Ramos (cell line): ENCODE measurements around the gene ATF6.

Experiments
- in situ Hi-C: fragments of 300-500 bp; cut with MboI; formaldehyde crosslinking; loops from one replicate; pipeline ENCODE4 v1.14.3; 2022; ENCODE audit warnings: low sequenced_read_pairs; ENCODE audit not compliant: unreplicated experiment

Gene ATF6

DNA sequence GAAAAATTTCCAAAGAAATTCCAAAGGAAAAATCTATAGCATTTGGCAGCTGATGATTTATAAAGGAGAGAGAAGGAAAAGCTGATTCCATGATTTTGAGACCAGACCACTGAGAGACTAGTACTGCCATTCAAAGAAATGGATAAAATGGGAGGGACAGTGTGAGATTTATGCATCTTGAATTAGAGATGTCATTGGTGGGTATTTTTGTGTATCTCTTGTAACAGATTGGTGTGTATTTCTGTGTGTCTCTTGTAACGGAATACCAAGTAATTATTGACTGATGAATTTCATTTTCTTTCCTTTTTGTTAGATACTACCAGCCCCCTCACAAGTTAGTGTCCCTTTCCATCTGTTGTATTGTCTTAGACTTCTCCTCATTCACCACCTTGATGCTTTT, 155.4 kb downstream of the ATF6 start:
- in situ Hi-C loops: no loop called here

DNA sequence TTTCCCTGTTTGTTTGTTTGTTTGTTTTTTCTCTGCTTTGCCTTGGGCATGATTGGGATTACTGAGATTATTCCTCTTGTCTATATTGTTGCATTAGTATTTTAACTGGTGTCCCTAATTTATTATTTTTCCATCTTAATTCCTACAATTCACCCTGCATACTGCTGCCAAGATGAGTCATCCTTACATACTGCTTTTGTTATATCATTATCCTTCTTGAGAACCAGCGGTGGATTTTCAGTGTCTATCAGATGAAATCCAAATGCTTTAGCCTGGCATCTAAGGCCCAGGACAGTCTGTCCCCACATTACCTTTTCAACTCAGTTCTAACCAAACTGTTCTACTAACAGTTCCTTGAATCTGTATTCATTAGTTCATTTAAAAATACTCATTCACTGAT, 155.9 kb downstream of the ATF6 start:
- in situ Hi-C loops: no loop called here

DNA sequence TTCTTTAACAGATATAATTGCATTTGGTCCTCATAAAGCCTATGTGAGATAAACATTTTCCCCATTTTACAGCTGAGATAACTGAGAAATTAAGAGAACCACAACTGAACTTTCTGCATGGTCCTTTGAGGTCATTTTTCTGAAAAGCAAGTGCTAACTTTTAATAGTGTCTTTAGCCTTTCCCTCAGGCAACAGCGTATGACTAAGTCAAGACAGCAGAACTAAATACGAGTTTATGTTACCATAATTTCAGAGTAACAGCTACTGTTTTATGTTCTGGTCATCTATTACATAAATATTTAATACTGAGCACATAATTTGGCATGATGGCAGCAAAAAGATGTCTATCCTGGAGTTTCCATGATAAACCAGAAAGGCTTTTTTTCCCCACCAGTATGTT, 161.9 kb downstream of the ATF6 start:
- in situ Hi-C loops: no loop called here

DNA sequence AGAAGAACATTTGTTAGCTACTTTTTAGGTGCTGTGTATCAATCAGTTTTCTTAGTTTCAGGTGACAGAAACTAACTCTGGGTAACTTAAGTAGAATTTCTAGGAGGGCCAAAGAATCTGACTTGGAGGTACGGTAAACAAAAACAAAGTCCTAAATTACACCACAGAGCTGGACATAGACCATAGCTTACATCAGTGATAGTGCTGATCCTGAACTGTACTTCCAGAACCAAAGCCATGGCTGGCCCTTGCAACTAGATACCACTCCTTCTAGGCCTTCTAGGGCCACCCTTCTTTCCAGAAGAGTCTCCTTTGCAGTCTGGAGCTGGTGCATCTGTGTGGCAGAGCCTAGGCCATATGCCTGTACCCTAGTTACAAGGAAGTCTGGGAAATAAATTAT, 163.0 kb downstream of the ATF6 start:
- in situ Hi-C loops: no loop called here

DNA sequence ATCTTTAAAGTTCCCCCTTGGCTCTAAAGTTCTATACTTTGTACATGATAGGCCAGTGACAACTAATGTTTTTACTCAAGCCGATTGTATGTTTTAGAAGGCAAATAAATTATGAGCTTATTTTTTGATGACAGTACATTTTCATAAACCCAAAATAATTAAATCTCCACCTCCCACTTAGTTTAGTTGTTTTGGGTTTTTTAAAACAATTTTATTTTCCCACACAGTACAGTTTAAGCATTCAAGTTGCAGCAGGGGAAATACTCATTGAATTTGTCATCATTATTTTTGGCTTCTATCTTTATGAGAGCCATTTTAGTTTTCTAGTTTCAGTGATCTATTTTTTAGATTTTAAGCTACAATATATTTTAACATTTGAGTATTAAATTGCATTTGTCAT, 163.9 kb downstream of the ATF6 start:
- in situ Hi-C loops: no loop called here

DNA sequence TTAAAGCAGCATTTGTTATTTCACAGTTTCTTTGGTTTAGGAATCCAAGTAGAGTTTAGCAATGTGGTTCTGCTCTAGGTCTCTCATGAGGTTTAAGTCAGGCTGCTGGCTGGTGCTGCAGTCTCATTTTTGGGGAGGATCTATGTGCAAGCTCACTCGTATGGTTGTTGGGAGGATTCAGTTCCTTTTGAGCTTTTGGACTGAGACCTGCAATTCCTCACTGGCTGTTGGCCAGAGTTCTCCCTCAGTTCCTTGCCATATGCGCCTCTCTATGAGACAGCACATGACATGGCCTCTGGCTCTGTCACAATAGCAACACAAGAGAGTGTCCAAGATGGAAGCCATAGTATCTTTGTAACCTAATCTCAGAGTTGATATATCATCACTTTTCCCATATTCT, 166.5 kb downstream of the ATF6 start:
- in situ Hi-C loops: no loop called here

DNA sequence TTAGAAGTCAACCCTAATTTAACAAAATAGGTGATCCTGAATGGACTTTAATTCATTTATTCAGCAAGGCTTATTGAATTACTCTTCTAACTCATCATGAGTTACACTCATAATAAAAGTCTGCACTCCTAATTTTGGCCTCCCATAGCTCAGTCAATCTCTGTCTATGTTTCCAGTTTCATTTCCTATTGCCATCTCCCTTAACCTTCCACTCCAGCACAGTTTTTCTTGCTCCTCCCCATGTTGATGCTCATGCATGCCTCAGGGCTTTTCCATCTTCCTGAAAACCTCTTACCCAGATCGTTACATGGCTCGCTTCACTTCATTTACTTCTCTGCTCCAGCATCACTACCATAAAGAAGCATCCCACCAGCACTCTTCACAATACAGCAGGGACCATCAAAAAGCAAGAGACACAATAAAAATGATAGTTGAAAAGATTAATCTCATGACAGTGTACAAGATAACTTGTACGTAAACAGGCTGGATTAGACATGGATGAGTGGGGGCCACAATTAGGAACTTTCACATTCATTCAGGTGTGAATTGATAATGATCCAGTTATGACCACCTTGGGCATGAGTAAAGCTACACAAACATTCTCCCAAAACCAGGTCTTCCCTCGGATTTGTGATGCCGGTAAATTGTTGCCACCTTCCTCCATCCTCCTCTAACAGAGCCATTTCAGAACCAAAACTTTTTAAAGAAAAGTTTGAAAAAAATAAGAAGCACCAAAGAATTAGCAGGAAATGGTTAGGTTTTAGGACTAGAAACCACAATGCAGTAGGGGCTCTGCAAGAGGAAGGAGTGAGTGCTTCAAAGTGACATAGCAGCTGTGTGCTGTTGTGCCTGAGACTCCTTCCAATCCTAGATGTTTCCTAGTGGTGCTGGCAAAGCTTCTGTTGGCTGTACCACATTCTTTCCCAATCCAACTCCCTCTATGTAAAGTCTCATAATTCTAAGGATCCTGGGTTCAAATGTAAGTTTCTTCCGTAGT, 167.8 kb downstream of the ATF6 start:
- in situ Hi-C loops: no loop called here

DNA sequence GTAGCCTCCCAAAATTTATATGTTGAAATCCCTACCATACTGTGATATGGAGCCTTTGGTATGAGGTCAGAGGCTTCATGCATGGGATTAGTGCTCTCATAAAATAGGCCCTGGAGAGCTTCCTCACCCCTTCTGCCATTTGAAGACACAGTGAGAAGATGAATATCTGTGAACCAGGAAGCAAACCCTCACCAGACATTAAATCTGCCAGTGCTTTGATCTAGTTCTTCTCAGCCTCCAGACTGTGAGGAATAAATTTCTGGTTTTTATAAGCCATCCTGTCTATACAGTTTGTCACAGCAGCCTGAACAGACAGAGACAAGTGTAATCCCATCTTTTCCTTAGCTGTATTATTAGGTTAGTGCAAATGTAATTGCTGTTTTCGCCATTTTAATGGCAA, 169.1 kb downstream of the ATF6 start:
- in situ Hi-C loops: no loop called here

DNA sequence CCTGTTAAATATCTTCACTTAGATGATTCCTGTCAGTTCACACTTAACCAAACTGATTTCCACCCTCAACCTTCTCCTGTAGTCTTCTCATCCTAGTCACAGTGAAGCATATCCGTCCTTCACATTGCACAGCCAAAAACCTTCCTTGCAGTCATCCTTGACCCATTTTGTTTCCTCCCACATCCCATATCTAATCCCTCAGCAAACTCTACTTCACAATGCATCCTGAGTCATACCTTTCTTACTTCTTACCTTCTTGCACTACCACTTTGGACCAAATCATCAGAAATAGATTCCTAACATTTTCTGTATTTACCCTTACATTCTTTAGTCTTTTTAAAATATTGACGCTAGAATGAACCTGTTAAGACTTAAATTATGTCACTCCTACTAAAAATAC, 170.7 kb downstream of the ATF6 start:
- in situ Hi-C loops: no loop called here

DNA sequence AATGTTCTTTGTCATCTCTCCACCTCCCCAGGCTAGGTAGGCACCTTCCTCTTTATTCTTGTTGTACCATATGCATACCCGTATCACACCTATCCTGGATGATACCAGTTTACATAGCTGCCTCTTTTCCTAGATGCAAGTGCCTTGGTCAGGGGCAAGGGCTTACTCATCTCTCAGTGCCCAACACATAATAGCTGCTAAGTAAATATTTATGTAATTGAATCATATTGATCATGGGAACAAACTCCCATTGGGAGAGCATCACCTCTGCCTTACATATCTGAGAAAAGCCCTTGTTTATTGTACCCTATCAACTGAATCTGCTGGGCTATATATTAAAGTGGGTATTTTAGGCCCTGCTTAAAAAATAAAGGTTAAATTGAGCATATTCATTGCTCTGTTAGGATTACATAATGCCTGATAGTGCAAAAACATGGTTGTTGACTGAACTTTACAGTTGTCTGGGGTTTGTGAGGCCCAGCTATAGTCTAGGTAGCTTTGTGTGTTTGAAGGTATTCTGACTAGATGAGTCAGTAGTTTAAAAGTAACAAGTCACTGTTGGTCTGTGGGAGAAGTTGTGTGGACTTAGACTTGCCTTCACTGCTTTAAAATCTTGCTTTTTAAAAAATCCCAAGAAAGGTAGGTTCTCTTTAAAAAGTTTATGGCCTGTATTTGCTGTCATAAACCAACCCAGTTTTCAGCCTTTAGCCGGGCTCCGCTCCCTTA, 174.9 kb downstream of the ATF6 start:
- in situ Hi-C loops: no loop called here

DNA sequence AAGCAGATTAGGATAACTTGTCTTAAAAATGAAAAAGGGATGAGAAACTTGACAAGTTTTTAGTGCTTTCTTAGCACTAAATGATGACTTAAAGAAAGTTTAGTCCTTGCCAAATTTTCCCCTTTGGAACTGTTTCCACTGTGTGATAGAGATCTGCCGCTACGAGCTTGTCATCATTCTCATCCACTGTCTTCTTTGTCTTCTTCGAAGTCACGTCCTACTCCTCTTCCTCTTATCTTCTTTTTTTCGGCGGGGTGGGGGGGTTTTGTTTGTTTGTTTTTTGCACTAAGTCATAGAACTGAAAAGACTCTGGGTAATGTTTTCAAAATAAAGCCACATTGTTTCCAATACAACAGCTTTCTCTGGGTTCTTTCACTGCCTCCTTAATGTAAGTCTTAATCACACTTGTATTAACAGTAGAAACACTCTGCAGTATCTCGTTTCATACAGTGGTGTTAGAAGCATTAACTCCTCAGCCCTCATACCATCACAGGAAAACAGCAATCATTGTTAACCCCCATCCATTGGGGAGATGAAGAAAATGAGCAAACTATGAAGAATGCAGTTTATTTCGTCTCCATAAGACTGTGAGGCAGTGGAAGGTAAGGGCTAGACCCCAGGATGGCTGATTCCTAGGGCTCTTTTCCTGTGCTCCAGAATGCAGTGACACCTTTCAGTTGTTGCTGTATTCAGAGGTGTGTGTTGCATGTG, 175.8 kb downstream of the ATF6 start:
- in situ Hi-C loops: no loop called here

DNA sequence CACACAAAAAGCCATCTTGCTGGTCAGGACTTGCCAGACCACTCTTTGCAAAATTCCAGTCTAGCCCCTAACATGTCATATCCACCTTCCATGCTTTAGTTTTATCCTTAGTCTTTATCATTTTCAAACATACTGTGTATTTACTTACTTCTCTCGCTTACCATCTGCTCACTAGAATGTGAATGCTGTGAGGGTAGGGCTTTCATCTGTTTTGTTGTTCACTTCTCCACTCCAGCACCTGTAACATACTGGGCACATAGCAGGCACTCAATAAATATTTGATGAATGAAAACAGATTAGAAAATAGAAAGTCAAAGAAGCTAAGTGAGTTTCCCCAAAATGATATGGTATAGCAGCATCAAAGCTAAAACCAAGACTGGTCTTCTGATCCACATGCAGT, 177.6 kb downstream of the ATF6 start:
- in situ Hi-C loops: no loop called here

DNA sequence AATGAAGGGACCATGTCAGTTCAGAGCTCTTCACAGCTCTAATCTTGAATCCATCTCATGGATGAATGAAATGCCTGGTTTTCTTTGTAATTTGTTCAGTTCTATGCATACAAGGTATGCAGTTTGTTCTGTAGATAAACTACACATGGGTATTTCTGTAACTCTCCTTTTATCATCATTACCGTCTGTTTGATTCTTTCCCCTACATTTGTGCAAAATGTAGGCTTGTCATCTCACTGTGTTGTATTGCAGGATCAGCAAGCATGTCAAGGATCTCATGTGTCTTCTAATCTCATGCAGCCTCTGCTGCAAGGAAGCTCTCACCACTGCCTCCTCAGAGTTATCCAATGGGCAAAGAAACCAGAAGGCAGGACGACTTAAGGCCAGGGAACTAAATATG, 178.3 kb downstream of the ATF6 start:
- in situ Hi-C loops: no loop called here

DNA sequence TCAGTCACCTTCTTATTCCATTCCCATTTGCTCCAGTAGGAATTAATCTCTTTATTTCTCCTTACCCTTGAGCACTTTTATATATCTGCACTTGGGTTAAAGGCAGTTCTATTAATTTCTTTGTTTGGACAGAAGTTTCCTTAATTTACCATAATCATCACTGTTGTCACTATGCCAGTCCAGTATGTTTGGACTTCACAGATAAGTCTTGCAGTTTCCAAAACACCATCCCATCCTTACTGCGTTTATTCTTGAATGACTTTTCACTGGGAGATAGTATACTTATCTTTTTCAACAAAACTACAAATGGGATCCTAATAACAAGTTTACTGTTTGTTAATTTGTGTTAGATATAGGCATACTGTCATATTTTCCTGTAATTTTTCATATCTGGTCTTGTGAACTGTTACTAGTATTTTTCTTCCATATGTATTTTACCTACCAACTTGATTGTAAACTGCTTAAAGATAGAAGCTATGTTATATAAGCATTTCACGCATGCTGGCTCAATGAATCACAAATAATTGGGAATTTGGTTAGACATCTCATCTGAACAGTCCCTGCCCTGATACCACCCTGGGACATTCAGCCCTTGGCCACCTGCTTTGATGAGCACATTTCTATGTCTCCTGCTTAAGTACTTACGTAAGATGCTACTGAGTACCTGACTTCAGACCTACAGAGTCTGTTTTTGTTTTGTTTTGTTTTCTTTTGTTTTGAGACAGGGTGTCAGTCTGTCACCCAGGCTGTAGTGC, 179.4 kb downstream of the ATF6 start:
- in situ Hi-C loops: no loop called here

DNA sequence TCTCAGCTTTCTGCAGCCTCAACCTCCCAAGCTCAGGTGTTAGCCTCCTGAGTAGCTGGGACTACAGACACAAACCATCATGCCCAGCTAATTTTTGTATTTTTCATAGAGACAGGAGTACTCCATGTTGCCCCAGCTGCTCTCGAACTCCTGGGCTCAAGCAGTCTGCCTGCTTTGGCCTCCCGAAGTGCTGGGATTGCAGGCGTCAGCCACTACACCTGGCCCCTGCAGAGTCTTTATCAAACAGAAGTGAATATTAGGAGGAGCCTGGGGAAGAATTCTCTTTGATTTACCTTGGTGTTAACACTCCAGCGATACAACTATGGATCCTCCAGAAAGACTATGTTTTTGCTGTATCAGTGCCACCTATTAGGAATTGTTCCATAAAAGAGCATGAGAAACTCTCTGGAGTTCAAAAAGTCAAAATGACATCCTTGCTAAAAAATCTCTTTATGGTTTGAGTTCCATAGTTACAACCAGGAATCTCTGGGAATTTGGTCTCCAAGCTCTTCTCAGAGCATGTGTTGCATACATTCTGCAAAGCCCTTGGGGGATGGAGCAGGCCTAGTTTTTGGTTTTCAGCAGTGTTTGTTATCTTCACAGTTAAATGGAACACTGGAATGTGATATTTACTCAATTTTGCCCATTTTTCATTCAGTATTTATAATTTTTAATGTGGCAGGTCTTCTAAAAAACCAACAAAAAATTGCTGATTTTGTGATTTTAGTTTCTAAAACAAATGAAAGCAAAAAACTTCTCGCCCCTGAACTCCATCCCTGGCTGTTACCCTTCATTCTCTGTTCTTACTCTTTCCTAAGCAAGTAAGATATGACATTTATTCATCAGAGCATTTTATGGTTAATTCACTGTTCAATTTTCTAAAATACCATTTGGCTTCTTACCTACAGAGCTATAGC, 180.2 kb downstream of the ATF6 start:
- in situ Hi-C loops: no loop called here

DNA sequence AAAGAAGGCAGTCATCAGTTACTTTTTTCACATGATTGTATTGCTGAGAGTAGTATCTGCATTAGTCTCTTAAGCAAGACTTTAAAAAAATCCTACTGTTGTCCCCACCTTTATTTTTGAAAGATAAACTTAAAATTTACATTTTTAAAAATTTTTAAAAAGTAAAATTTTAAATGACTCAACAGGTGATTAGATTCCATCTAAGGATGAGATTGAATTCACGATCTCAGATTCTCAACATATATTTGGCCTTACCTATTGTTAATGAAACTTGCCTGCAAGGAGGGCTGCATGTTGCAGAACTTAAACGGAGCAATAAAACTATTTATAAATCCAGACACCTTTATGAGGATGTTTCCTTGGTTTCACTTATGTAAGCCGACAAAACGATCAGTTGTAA, 182.3 kb downstream of the ATF6 start:
- in situ Hi-C loops: no loop called here

DNA sequence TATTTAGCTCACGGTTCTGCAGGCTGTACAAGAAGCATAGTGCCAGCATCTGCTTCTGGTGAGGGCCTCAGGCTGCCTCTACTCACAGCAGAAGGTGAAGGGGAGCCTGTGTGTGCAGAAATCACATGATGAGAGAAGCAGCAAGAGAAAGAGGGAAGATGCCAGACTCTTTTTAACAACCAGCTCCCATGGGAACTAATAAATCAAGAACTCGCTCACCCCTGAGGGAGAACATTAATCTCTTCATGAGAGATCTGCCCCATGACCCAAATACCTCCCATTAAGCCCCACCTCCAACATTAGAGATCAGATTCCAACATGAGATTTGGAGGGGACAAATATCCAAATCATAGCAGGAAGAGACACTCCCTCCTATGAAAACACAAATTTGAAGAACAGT, 183.4 kb downstream of the ATF6 start:
- in situ Hi-C loops: no loop called here

DNA sequence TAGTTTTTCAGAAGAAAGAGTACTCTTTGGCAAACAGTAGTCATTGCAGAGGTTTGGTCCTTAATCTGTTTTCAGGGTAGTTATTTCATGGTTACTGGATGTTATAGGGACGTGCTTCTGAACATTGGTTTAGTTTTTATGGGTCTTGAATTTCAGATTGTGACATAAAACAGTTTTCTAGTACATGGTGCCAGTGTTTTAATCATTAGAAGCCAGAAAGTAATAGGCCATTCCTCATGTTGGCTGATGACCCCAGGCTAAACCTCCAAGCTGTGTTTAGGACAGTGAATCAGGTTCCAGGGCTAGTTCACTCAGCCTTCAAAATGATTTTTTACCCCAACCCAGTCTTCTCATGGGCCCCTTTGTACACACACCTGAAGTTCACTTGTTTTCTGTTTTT, 184.3 kb downstream of the ATF6 start:
- in situ Hi-C loops: no loop called here

DNA sequence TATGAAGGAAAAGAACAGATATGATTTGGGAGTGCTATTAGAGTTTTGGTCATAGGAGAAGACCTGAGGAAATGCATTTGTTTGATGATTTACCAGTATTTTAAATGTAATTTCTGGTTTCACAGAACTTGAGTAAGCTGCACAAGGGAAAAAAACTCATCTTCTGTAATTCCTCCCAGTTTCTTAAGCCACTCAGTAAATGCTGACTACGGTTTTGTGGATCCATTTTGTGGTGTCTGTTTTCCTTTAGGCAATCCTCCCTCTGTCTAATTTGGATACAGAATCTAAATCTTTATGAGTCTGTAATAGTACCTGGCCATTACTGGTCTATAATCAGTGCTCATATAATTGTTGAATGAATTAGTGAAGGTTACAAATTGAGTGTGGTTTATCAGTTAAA, 185.5 kb downstream of the ATF6 start:
- in situ Hi-C loops: no loop called here
